Glutamatergic neuron (in vitro differentiated cells): ENCODE results near the gene EPHA7. TPM values are rescaled to one million over a fixed set of nuclear protein-coding genes. Genes with fewer than 3 reads are reported as not detected.

Source experiments
- DNase-seq: peaks from one replicate; pipeline ENCODE4 v3.0.0; 2022
- H3K27ac Mint-ChIP-seq: one replicate; pipeline ENCODE4 v1.8.0; 2020; ENCODE audit warnings: mild to moderate bottlenecking, mixed read lengths, inconsistent platforms; ENCODE audit not compliant: unreplicated experiment
- H3K27me3 Mint-ChIP-seq: one replicate; pipeline ENCODE4 v1.8.0; 2020; ENCODE audit warnings: mild to moderate bottlenecking, moderate library complexity, mixed read lengths, inconsistent platforms; ENCODE audit not compliant: unreplicated experiment
- H3K36me3 Mint-ChIP-seq: one replicate; pipeline ENCODE4 v1.8.0; 2020; ENCODE audit warnings: mild to moderate bottlenecking, mixed read lengths, inconsistent platforms; ENCODE audit not compliant: unreplicated experiment
- H3K4me1 Mint-ChIP-seq: one replicate; pipeline ENCODE4 v1.8.0; 2020; ENCODE audit warnings: mild to moderate bottlenecking, low read depth, mixed read lengths, inconsistent platforms; ENCODE audit not compliant: unreplicated experiment
- H3K4me3 Mint-ChIP-seq: one replicate; pipeline ENCODE4 v1.8.0; 2020; ENCODE audit warnings: mild to moderate bottlenecking, mixed read lengths, inconsistent platforms; ENCODE audit not compliant: unreplicated experiment
- H3K9me3 Mint-ChIP-seq: one replicate; pipeline ENCODE4 v1.8.0; 2020; ENCODE audit warnings: mild to moderate bottlenecking, moderate library complexity, mixed read lengths, inconsistent platforms; ENCODE audit not compliant: unreplicated experiment
- CTCF ChIP-seq: fragments of 200-600 bp; sonication (generic); IDR thresholded peaks from one replicate; pipeline ENCODE4 v1.5.0; 2021; ENCODE audit not compliant: partially characterized antibody, unreplicated experiment
- total RNA-seq: library from RNA; stranded (reverse); fragmentation: NEBNext Ultra II Directional; extraction: Animal tissue kit (Norgen Biotek cat#: 25700); gene quantifications from one replicate; pipeline ENCODE4 v1.2.1, GENCODE V29; 2021; ENCODE audit not compliant: unreplicated experiment

The EPHA7 gene
- total RNA-seq, 1 donor from 2014 or later, result 3.6 TPM

- peaks cover 1% of the 10 kb centered on the region for H3K9me3 Mint-ChIP-seq
- no peak overlapping the region for H3K27ac Mint-ChIP-seq
- DNase-seq, result no peak
- no peak overlapping the region for H3K4me3 Mint-ChIP-seq
- no peaks in the 10 kb centered on the region for H3K36me3 Mint-ChIP-seq
- H3K27me3 Mint-ChIP-seq, result peaks cover 5% of the 10 kb centered on the region
- TF ChIP-seq CTCF, result no peak
- H3K4me1 Mint-ChIP-seq, result peaks cover 3% of the 10 kb centered on the region
Measured at GRCh38 chr6:93413190-93413589, 6.2 kb downstream of the EPHA7 start.

GRCh38 chr6:93412452-93412851 lies 6.9 kb downstream of the EPHA7 start:
- Mint-ChIP-seq H3K27ac (no peak overlapping the region), H3K4me3 (no peak overlapping the region), H3K9me3 (no peaks in the 10 kb centered on the region), H3K4me1 (no peaks in the 10 kb centered on the region), H3K27me3 (peaks cover 4% of the 10 kb centered on the region), H3K36me3 (no peaks in the 10 kb centered on the region)
- DNase-seq, result no peak
- TF ChIP-seq CTCF, result no peak

- Mint-ChIP-seq H3K27me3 (no peaks in the 10 kb centered on the region), H3K4me1 (no peaks in the 10 kb centered on the region), H3K36me3 (no peaks in the 10 kb centered on the region), H3K4me3 (no peak overlapping the region), H3K9me3 (no peaks in the 10 kb centered on the region), H3K27ac (no peak overlapping the region)
- no peak for DNase-seq
- no peak for TF ChIP-seq CTCF
Measured at GRCh38 chr6:93407186-93407585, 12.2 kb downstream of the EPHA7 start.

- H3K27me3 Mint-ChIP-seq, result no peaks in the 10 kb centered on the region
- no peaks in the 10 kb centered on the region for H3K36me3 Mint-ChIP-seq
- no peak overlapping the region for H3K4me3 Mint-ChIP-seq
- no peak overlapping the region for H3K27ac Mint-ChIP-seq
- DNase-seq, result no peak
- H3K4me1 Mint-ChIP-seq, result no peaks in the 10 kb centered on the region
- no peak for TF ChIP-seq CTCF
- no peaks in the 10 kb centered on the region for H3K9me3 Mint-ChIP-seq
Measured at GRCh38 chr6:93403390-93403789, 16.0 kb downstream of the EPHA7 start.

GRCh38 chr6:93398723-93399122 lies 20.6 kb downstream of the EPHA7 start:
- Mint-ChIP-seq H3K27ac (no peak overlapping the region), H3K9me3 (no peaks in the 10 kb centered on the region), H3K36me3 (no peaks in the 10 kb centered on the region), H3K27me3 (no peaks in the 10 kb centered on the region), H3K4me1 (peaks cover 5% of the 10 kb centered on the region), H3K4me3 (no peak overlapping the region)
- DNase-seq, result no peak
- no peak for TF ChIP-seq CTCF
